ENCODE measurements around the gene PRPH. TPM values are rescaled to one million over a fixed set of nuclear protein-coding genes. Genes with fewer than 3 reads are reported as not detected.

The PRPH gene
- total and polyA plus RNA-seq, 9 of the 15 experiments (the other 6 are each of a cell fraction or from before 2014, with no cell fraction given) = 0.27 to 1.9 (median 1.3) TPM; not detected in 1

GRCh38 chr12:49279706-49280159 is 15.2 kb upstream of the PRPH start (continued):
- TF ChIP-seq ATF3 (IDR thresholded peaks at IDR 0.05) (peak; percentile 53; the same call in 1 of the 2 replicates), ATF3 (CRISPR knock-in tag; conservative IDR thresholded peaks at IDR 0.05) (no peak), JUND (IDR thresholded peaks at IDR 0.05; ENCODE audit: borderline replicate concordance, low read depth, low read length) (peak; percentile 49; the same call in 1 of the 2 replicates), JUND (tag; IDR thresholded peaks at IDR 0.05; ENCODE audit: borderline replicate concordance, low read depth, low read length) (peak; percentile 38; the same call in 1 of the 3 replicates), PRDM10 (IDR thresholded peaks at IDR 0.05; ENCODE audit: partially characterized antibody) (no peak), TAF9B (IDR thresholded peaks at IDR 0.05; ENCODE audit: partially characterized antibody) (no peak), FOXP4 (CRISPR knock-in tag; IDR thresholded peaks at IDR 0.05; ENCODE audit: borderline replicate concordance) (no peak), BMI1 (IDR thresholded peaks at IDR 0.05; ENCODE audit: low read length) (no peak), HLTF (IDR thresholded peaks at IDR 0.05) (no peak), ZBED1 (IDR thresholded peaks at IDR 0.05) (no peak), ZNF280A (IDR thresholded peaks at IDR 0.05; ENCODE audit: low read depth, partially characterized antibody) (no peak), ZBTB33 (CRISPR knock-in tag; IDR thresholded peaks at IDR 0.05) (no peak)

All from K562 (cell line).